Lower leg skin (tissue), 3 donors: Measurements from ENCODE around the gene PUDP.
"Not testable (repeated sequence)": the region's sequence is repeated elsewhere in the genome, so short reads cannot be mapped to it uniquely, and the experiment has no call there.

Experiments
- CTCF ChIP-seq, 3 donors: fragments of 450-650 bp; IDR thresholded peaks; one replicate each; pipeline ENCODE4 v1.5.1; 2016; ENCODE audit warnings: antibody characterized with exemption in 3 of 3, mild to moderate bottlenecking in 3 of 3, moderate library complexity in 2 of 3
- POLR2A ChIP-seq, 2 donors: fragments of 450-650 bp; IDR thresholded peaks; one replicate each; pipeline ENCODE4 v1.6.1; 2016 to 2017; ENCODE audit warnings: antibody characterized with exemption in 2 of 2, mild to moderate bottlenecking in 1 of 2, moderate library complexity in 1 of 2

- not testable (repeated sequence) for TF ChIP-seq CTCF, POLR2A (IDR thresholded peaks at IDR 0.05)
These were observed 140.6 kb downstream of the PUDP start for GRCh38 chrX:7007328-7007727.
